ENCODE data around the gene ARID4A. TPM values are rescaled to one million over a fixed set of nuclear protein-coding genes. Genes with fewer than 3 reads are reported as not detected.

Gene ARID4A
- total RNA-seq, 2 donors from 2014 or later, result 21.4 to 26.8 TPM

- no peaks in the 10 kb centered on the region for H3K36me3 ChIP-seq
These were observed 13.2 kb upstream of the ARID4A start for GRCh38 chr14:58285132-58285531.

DNA sequence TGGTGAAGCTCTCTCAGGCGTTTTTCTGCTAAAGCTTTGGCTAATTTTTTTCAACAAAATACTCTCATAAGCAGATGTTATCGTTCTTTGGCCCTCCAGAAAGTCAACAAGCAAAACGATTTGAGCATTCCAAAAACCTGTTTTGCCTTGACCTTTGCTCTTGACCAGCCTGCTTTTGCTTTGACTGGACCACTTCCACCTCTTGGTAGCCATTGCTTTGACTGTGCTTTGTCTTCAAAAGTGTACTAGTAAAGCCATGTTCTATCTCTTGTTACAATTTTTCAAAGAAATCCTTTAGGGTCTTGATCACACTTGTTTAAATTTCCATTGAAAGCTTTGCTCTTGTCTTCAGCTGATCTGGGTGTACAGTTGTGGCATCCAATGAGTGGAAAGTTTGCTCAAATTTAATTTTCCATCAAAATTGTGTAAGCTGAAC is 10.7 kb upstream of the ARID4A start:
- no peak overlapping the region for H3K4me3 ChIP-seq
- H3K27me3 ChIP-seq, result no peaks in the 10 kb centered on the region
- H3K9me3 ChIP-seq, result no peaks in the 10 kb centered on the region
- H3K27ac ChIP-seq, result no peak overlapping the region
- no peak for DNase-seq
- peaks cover 4% of the 10 kb centered on the region for H3K4me1 ChIP-seq
- H3K9ac ChIP-seq (ENCODE audit: low read depth in 2 of 2, low read length in 2 of 2), result no peak overlapping the region
- intact Hi-C loops (cut with DNase I), result no loop called here
- TF ChIP-seq, protein P1, sequence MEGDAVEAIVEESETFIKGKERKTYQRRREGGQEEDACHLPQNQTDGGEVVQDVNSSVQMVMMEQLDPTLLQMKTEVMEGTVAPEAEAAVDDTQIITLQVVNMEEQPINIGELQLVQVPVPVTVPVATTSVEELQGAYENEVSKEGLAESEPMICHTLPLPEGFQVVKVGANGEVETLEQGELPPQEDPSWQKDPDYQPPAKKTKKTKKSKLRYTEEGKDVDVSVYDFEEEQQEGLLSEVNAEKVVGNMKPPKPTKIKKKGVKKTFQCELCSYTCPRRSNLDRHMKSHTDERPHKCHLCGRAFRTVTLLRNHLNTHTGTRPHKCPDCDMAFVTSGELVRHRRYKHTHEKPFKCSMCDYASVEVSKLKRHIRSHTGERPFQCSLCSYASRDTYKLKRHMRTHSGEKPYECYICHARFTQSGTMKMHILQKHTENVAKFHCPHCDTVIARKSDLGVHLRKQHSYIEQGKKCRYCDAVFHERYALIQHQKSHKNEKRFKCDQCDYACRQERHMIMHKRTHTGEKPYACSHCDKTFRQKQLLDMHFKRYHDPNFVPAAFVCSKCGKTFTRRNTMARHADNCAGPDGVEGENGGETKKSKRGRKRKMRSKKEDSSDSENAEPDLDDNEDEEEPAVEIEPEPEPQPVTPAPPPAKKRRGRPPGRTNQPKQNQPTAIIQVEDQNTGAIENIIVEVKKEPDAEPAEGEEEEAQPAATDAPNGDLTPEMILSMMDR (IDR thresholded peaks at IDR 0.05), result no peak
- no peaks in the 10 kb centered on the region for H3K36me3 ChIP-seq

More at GRCh38 chr14:58285132-58285531, 13.2 kb upstream of the ARID4A start:
- no peak for DNase-seq
- H3K9me3 ChIP-seq, result no peaks in the 10 kb centered on the region
- TF ChIP-seq, protein P1 (IDR thresholded peaks at IDR 0.05), result no peak
- no peak overlapping the region for H3K4me3 ChIP-seq
- H3K27ac ChIP-seq, result no peak overlapping the region
- intact Hi-C loops (cut with DNase I), result no loop called here
- H3K9ac ChIP-seq (ENCODE audit: low read depth in 2 of 2, low read length in 2 of 2), result no peak overlapping the region
- peaks cover 12% of the 10 kb centered on the region for H3K4me1 ChIP-seq
- no peaks in the 10 kb centered on the region for H3K27me3 ChIP-seq

DNA sequence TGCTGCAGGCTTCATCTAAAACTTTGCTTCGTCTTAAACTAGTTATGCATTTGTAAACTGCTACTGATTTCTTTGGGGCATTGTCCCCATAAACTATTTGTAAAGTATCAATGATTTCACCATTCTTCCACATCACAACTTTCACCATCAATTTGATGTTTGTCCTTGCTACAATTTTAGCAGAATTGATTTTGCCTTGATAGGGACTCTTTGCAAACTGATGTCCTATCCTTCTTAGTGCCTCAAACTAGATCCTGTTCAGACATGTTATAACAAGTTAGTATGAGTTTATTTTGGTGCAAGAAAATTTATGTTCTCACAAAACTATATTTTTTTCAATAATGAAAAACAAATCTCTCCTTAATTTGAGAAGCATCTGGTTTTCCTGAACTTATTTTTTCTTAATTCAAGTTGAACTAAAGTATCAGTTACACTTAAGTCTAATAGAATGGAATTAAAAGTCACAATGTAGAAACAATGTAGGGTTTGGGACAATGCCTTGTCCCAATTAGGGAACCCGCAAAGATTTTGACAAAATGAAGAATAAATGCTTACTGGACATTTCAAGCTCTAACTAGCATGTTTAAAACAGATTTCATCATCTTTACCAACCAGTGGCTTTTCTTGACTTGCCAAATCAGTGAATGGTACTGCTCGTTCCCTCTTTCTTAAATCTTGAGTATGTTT is 10.1 kb upstream of the ARID4A start:
- H3K36me3 ChIP-seq, result no peaks in the 10 kb centered on the region
- H3K9me3 ChIP-seq, result no peaks in the 10 kb centered on the region
- no peak overlapping the region for H3K27ac ChIP-seq
- H3K4me3 ChIP-seq, result no peak overlapping the region
- H3K9ac ChIP-seq (ENCODE audit: low read depth in 2 of 2, low read length in 2 of 2), result no peak overlapping the region
- intact Hi-C loops (cut with DNase I), result no loop called here
- no peak for DNase-seq
- TF ChIP-seq, protein P1 (IDR thresholded peaks at IDR 0.05), result no peak
- peaks cover 4% of the 10 kb centered on the region for H3K4me1 ChIP-seq
- no peaks in the 10 kb centered on the region for H3K27me3 ChIP-seq

GRCh38 chr14:58291646-58292045 is 6.7 kb upstream of the ARID4A start:
- TF ChIP-seq, protein P1 (IDR thresholded peaks at IDR 0.05), result no peak
- no peaks in the 10 kb centered on the region for H3K4me1 ChIP-seq
- no peak for DNase-seq
- no peaks in the 10 kb centered on the region for H3K27me3 ChIP-seq
- no peak overlapping the region for H3K4me3 ChIP-seq
- intact Hi-C loops (cut with DNase I), result no loop called here
- no peak overlapping the region for H3K27ac ChIP-seq
- no peaks in the 10 kb centered on the region for H3K9me3 ChIP-seq
- no peak overlapping the region for H3K9ac ChIP-seq (ENCODE audit: low read depth in 2 of 2, low read length in 2 of 2)
- H3K36me3 ChIP-seq, result peaks cover 8% of the 10 kb centered on the region

DNA sequence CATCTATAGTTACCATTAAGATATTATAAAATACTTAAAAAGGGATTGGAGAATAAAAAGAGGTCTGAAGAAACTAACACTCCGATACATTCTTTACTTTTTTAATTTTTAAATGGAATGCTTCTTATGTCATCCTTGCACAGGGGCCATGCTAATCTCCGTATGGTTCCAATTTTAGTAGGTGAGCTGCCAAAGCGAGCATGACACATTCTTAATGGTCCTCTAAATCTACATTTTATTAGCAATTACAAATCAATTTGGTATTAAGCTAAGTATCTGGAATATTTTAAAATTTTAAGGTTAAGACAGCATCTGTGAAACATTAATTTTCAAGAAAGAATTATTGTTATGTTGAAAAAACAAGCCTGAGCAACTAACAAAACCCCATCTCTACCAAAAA is 6.2 kb upstream of the ARID4A start:
- Histone ChIP-seq H3K9me3 (no peaks in the 10 kb centered on the region), H3K4me3 (no peak overlapping the region), H3K27me3 (no peaks in the 10 kb centered on the region), H3K4me1 (no peaks in the 10 kb centered on the region), H3K9ac (ENCODE audit: low read depth in 2 of 2, low read length in 2 of 2) (no peak overlapping the region), H3K27ac (no peak overlapping the region), H3K36me3 (peaks cover 8% of the 10 kb centered on the region)
- DNase-seq, result no peak
- intact Hi-C loops (cut with DNase I), result no loop called here
- TF ChIP-seq, protein P1 (IDR thresholded peaks at IDR 0.05), result no peak
